Measurements from ENCODE around the gene PCDHA12.
A peak's percentile ranks its signal among the peaks of the same experiment; 100 is the strongest.
"Not testable (repeated sequence)": the region's sequence is repeated elsewhere in the genome, so short reads cannot be mapped to it uniquely, and the experiment has no call there.

PCDHA12 gene

GRCh38 chr5:140857177-140857986 is 17.7 kb upstream of the PCDHA12 start:
- DNase-seq: no peak

- DNase-seq: no peak
These were observed 17.2 kb upstream of the PCDHA12 start for GRCh38 chr5:140857987-140858240.

- no peak for DNase-seq
These were observed 12.4 kb upstream of the PCDHA12 start for GRCh38 chr5:140862441-140863295.

GRCh38 chr5:140868721-140869554 is 6.2 kb upstream of the PCDHA12 start, which contains the start of gene PCDHA11:
TSS of gene PCDHA11 (plus strand) at chr5:140868957. CDS start at chr5:140869104, 147 bp downstream.
- no peak for DNase-seq

GRCh38 chr5:140869555-140869886 is 5.6 kb upstream of the PCDHA12 start:
- DNase-seq: no peak

- DNase-seq: no peak
These were observed 4.6 kb upstream of the PCDHA12 start for GRCh38 chr5:140870221-140871201.

- DNase-seq: not testable (repeated sequence)
These were observed 1.6 kb downstream of the PCDHA12 start for GRCh38 chr5:140876541-140877261.

- DNase-seq: no peak
These were observed 2.1 kb downstream of the PCDHA12 start for GRCh38 chr5:140877262-140877581.

GRCh38 chr5:140881889-140882590 is 6.9 kb downstream of the PCDHA12 start, which contains the start of gene PCDHA13:
TSS of gene PCDHA13 (plus strand) at chr5:140882124. CDS start at chr5:140882269, 145 bp downstream.
- no peak for DNase-seq

GRCh38 chr5:140882591-140882899 is 7.4 kb downstream of the PCDHA12 start:
- DNase-seq: no peak

- no peak for DNase-seq
These were observed 8.3 kb downstream of the PCDHA12 start for GRCh38 chr5:140883373-140883772.

- no peak for DNase-seq
These were observed 9.0 kb downstream of the PCDHA12 start for GRCh38 chr5:140883927-140884697.

- DNase-seq: no peak
These were observed 41.2 kb downstream of the PCDHA12 start for GRCh38 chr5:140916325-140916724.

- DNase-seq: no peak
These were observed 48.5 kb downstream of the PCDHA12 start for GRCh38 chr5:140923601-140924000.

GRCh38 chr5:140925806-140926442 is 50.8 kb downstream of the PCDHA12 start, which contains the start of gene PCDHAC1:
TSS of gene PCDHAC1 (plus strand) at chr5:140926299. CDS start at chr5:140926893, 594 bp downstream.
- DNase-seq: peak; percentile 62

- peak; percentile 72 for DNase-seq
These were observed 51.5 kb downstream of the PCDHA12 start for GRCh38 chr5:140926443-140927227.

GRCh38 chr5:140927228-140927573 is 52.1 kb downstream of the PCDHA12 start:
- no peak for DNase-seq
